Endothelial cell (in vitro differentiated cells): ENCODE measurements around the gene RSAD2. TPM values are rescaled to one million over a fixed set of nuclear protein-coding genes. Genes with fewer than 3 reads are reported as not detected.

Experiments
- DNase-seq: peaks from one replicate; pipeline ENCODE4 v3.0.0; 2021; ENCODE audit warnings: low spot score
- H3K27ac Mint-ChIP-seq: one replicate; pipeline ENCODE4 v1.8.0; 2021; ENCODE audit warnings: mixed read lengths, inconsistent platforms; ENCODE audit not compliant: unreplicated experiment
- H3K27me3 Mint-ChIP-seq: one replicate; pipeline ENCODE4 v1.8.0; 2021; ENCODE audit warnings: mild to moderate bottlenecking, moderate library complexity, mixed read lengths, inconsistent platforms; ENCODE audit not compliant: unreplicated experiment
- H3K36me3 Mint-ChIP-seq: one replicate; pipeline ENCODE4 v1.8.0; 2021; ENCODE audit warnings: mild to moderate bottlenecking, low read depth, mixed read lengths, inconsistent platforms; ENCODE audit not compliant: unreplicated experiment
- H3K4me1 Mint-ChIP-seq: one replicate; pipeline ENCODE4 v1.8.0; 2021; ENCODE audit warnings: mild to moderate bottlenecking, mixed read lengths, inconsistent platforms; ENCODE audit not compliant: unreplicated experiment
- H3K4me3 Mint-ChIP-seq: one replicate; pipeline ENCODE4 v1.8.0; 2021; ENCODE audit warnings: mild to moderate bottlenecking, mixed read lengths, inconsistent platforms; ENCODE audit not compliant: unreplicated experiment
- H3K9me3 Mint-ChIP-seq: one replicate; pipeline ENCODE4 v1.8.0; 2021; ENCODE audit warnings: mixed read lengths, inconsistent platforms; ENCODE audit not compliant: unreplicated experiment
- total RNA-seq: library from RNA; stranded (reverse); fragmentation: NEBNext Ultra II Directional; extraction: Animal tissue kit (Norgen Biotek cat#: 25700); gene quantifications from one replicate; pipeline ENCODE4 v1.2.1, GENCODE V29; 2021; ENCODE audit not compliant: unreplicated experiment
- TF ChIP-seq, protein P1 (sequence below): fragments of 200-600 bp; sonication (generic); IDR thresholded peaks from one replicate; pipeline ENCODE4 v1.5.0; 2021; ENCODE audit warnings: antibody characterized with exemption; ENCODE audit not compliant: unreplicated experiment

RSAD2 gene
- total RNA-seq, 1 donor from 2014 or later: 0.28 TPM

DNA sequence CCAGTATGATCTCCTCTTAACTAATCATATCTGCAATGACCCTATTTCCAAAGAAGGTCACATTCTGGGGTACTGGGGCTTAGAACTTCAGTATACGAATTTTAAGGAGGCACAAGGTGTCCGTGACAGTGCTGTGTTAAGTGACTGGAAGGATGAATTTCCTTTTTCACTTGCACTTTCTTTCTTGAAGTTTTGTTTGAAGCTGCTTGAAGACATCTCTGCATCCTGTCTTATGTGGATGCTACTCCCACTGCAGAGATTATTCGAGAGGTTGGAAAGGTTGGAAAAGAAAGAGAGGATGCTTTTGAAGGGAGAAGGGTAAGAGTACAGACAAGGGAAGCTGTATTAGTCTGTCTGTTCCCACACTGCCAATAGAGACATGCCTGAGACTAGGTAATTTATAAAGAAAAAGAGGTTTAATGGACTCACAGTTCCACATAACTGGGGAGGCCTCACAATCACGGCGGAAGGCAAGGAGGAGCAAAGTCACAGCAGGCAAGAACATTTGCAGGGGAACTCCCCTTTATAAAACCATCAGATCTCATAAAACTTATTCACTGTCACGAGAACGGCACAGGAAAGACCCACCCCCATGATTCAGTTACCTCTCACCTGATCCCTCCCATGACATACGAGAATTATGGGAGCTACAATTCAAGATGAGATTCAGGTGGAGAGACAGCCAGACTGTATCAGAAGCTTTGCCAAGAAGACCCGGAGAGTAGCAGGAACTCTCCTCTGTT lies 36.0 kb downstream of the RSAD2 start:
- peaks cover 3% of the 10 kb centered on the region for H3K27me3 Mint-ChIP-seq
- no peak for DNase-seq
- no peak overlapping the region for H3K27ac Mint-ChIP-seq
- TF ChIP-seq, protein P1, sequence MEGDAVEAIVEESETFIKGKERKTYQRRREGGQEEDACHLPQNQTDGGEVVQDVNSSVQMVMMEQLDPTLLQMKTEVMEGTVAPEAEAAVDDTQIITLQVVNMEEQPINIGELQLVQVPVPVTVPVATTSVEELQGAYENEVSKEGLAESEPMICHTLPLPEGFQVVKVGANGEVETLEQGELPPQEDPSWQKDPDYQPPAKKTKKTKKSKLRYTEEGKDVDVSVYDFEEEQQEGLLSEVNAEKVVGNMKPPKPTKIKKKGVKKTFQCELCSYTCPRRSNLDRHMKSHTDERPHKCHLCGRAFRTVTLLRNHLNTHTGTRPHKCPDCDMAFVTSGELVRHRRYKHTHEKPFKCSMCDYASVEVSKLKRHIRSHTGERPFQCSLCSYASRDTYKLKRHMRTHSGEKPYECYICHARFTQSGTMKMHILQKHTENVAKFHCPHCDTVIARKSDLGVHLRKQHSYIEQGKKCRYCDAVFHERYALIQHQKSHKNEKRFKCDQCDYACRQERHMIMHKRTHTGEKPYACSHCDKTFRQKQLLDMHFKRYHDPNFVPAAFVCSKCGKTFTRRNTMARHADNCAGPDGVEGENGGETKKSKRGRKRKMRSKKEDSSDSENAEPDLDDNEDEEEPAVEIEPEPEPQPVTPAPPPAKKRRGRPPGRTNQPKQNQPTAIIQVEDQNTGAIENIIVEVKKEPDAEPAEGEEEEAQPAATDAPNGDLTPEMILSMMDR: no peak
- peaks cover under 1% of the 10 kb centered on the region for H3K4me1 Mint-ChIP-seq
- peaks cover 12% of the 10 kb centered on the region for H3K36me3 Mint-ChIP-seq
- no peaks in the 10 kb centered on the region for H3K9me3 Mint-ChIP-seq
- H3K4me3 Mint-ChIP-seq: no peak overlapping the region

- TF ChIP-seq, protein P1: no peak
- Mint-ChIP-seq H3K9me3 (no peaks in the 10 kb centered on the region), H3K27me3 (peaks cover 10% of the 10 kb centered on the region), H3K27ac (no peak overlapping the region), H3K36me3 (peaks cover 19% of the 10 kb centered on the region), H3K4me1 (peaks cover 10% of the 10 kb centered on the region), H3K4me3 (no peak overlapping the region)
- no peak for DNase-seq
These were observed 37.3 kb downstream of the RSAD2 start for GRCh38 chr2:6914828-6915227.

DNA sequence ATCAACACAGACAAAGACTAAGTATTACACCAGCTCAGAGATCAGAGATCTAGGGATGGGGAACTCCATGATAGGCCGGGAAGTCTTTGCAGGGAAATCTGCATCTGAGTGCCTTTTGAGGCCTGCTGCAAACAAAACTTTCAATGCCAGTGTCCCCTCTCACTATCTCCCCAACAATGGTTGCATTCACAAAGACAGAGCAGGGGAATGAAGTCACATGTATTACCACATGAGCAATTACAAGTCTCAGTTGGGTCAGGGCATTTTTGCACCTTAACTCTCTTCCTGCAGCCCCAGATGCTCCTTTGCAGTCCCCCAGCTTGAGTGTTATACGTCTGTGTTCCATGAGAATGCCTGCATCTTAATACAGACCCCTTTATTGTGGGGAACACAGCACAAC lies 37.8 kb downstream of the RSAD2 start:
- TF ChIP-seq, protein P1: no peak
- H3K9me3 Mint-ChIP-seq: no peaks in the 10 kb centered on the region
- H3K27ac Mint-ChIP-seq: no peak overlapping the region
- peaks cover 10% of the 10 kb centered on the region for H3K27me3 Mint-ChIP-seq
- no peak overlapping the region for H3K4me3 Mint-ChIP-seq
- peaks cover 13% of the 10 kb centered on the region for H3K4me1 Mint-ChIP-seq
- DNase-seq: no peak
- peaks cover 19% of the 10 kb centered on the region for H3K36me3 Mint-ChIP-seq

GRCh38 chr2:6916224-6916623 lies 38.6 kb downstream of the RSAD2 start:
- Mint-ChIP-seq H3K4me1 (peaks cover 20% of the 10 kb centered on the region), H3K4me3 (peak overlapping the region; percentile 76), H3K27me3 (peaks cover 10% of the 10 kb centered on the region), H3K36me3 (peaks cover 19% of the 10 kb centered on the region), H3K9me3 (no peaks in the 10 kb centered on the region), H3K27ac (no peak overlapping the region)
- no peak for DNase-seq
- TF ChIP-seq, protein P1: no peak

DNA sequence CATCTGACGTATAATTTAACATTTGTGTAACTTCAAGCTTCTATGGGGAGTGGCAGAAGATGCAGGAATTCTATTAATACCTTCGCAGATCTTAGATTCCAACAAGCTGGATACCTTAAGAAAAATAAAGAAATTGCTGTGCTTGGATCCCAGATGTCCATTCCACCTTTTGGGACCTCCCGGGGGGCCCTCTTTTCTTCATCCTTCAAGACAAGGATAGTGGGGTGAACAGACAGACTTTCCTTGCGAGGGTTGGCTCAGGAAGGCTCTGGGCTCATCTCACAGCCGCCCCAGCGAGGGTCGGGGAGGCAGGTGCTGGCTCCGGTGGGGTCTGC lies 39.1 kb downstream of the RSAD2 start:
- Mint-ChIP-seq H3K9me3 (no peaks in the 10 kb centered on the region), H3K27me3 (peaks cover 11% of the 10 kb centered on the region), H3K4me3 (peak overlapping the region; percentile 76), H3K36me3 (peaks cover 19% of the 10 kb centered on the region), H3K4me1 (peaks cover 25% of the 10 kb centered on the region), H3K27ac (peak overlapping the region; percentile 32)
- DNase-seq: no peak
- TF ChIP-seq, protein P1: no peak
